Germinal center (tissue), 1 donor: ENCODE results near the gene FARS2.
"Not testable (repeated sequence)": the region's sequence is repeated elsewhere in the genome, so short reads cannot be mapped to it uniquely, and the experiment has no call there.

ENCODE experiments used
- DNase-seq: peaks from one replicate; pipeline ENCODE4 v3.0.0; 2012; ENCODE audit warnings: mixed read lengths, low spot score

The FARS2 gene

GRCh38 chr6:5537967-5538366, 276.7 kb downstream of the FARS2 start:
- DNase-seq: no peak

GRCh38 chr6:5540370-5540769, 279.1 kb downstream of the FARS2 start:
- DNase-seq: no peak

GRCh38 chr6:5541025-5541424, 279.7 kb downstream of the FARS2 start:
- no peak for DNase-seq

- no peak for DNase-seq
Observed at GRCh38 chr6:5541751-5542432, 280.6 kb downstream of the FARS2 start.

- DNase-seq: no peak
Observed at GRCh38 chr6:5547556-5547955, 286.2 kb downstream of the FARS2 start.

- no peak for DNase-seq
Observed at GRCh38 chr6:5550631-5551030, 289.3 kb downstream of the FARS2 start.

GRCh38 chr6:5552243-5552642, 290.9 kb downstream of the FARS2 start:
- no peak for DNase-seq

- DNase-seq: no peak
Observed at GRCh38 chr6:5553767-5554166, 292.5 kb downstream of the FARS2 start.

GRCh38 chr6:5554226-5554625, 292.9 kb downstream of the FARS2 start:
- DNase-seq: no peak

GRCh38 chr6:5556011-5556410, 294.7 kb downstream of the FARS2 start:
- DNase-seq: no peak

GRCh38 chr6:5557506-5557905, 296.2 kb downstream of the FARS2 start:
- DNase-seq: no peak

GRCh38 chr6:5559651-5560050, 298.3 kb downstream of the FARS2 start:
- no peak for DNase-seq

- no peak for DNase-seq
Observed at GRCh38 chr6:5562277-5562676, 301.0 kb downstream of the FARS2 start.

- no peak for DNase-seq
Observed at GRCh38 chr6:5563086-5563485, 301.8 kb downstream of the FARS2 start.

- not testable (repeated sequence) for DNase-seq
Observed at GRCh38 chr6:5564746-5565145, 303.4 kb downstream of the FARS2 start.

- no peak for DNase-seq
Observed at GRCh38 chr6:5565971-5566370, 304.7 kb downstream of the FARS2 start.

- no peak for DNase-seq
Observed at GRCh38 chr6:5566718-5567117, 305.4 kb downstream of the FARS2 start.

- DNase-seq: no peak
Observed at GRCh38 chr6:5567352-5567751, 306.0 kb downstream of the FARS2 start.

GRCh38 chr6:5567890-5568289, 306.6 kb downstream of the FARS2 start:
- no peak for DNase-seq

- DNase-seq: no peak
Observed at GRCh38 chr6:5569491-5569890, 308.2 kb downstream of the FARS2 start.

- no peak for DNase-seq
Observed at GRCh38 chr6:5570641-5571040, 309.3 kb downstream of the FARS2 start.

- no peak for DNase-seq
Observed at GRCh38 chr6:5580736-5581581, 319.6 kb downstream of the FARS2 start.

- no peak for DNase-seq
Observed at GRCh38 chr6:5582762-5583161, 321.4 kb downstream of the FARS2 start.

- no peak for DNase-seq
Observed at GRCh38 chr6:5583528-5583927, 322.2 kb downstream of the FARS2 start.
